IPS-15b (cell line): ENCODE data around the gene EIF4G2.

Experiments
- H3K27me3 ChIP-seq: one replicate; pipeline ENCODE4 v1.6.1; 2013; ENCODE audit warnings: low read length; ENCODE audit not compliant: control insufficient read depth, insufficient read depth
- H3K36me3 ChIP-seq: one replicate; pipeline ENCODE4 v1.6.1; 2013; ENCODE audit warnings: low read length; ENCODE audit not compliant: control insufficient read depth, insufficient read depth
- H3K4me1 ChIP-seq: one replicate; pipeline ENCODE4 v1.6.1; 2013; ENCODE audit warnings: mild to moderate bottlenecking, low read length; ENCODE audit not compliant: control insufficient read depth, insufficient read depth
- H3K4me3 ChIP-seq: one replicate; pipeline ENCODE4 v1.5.1; 2013; ENCODE audit warnings: low read depth, low read length
- H3K9ac ChIP-seq: one replicate; pipeline ENCODE4 v1.6.1; 2013; ENCODE audit warnings: low read depth, mild to moderate bottlenecking, low read length
- H3K9me3 ChIP-seq: one replicate; pipeline ENCODE4 v1.6.1; 2013; ENCODE audit warnings: mild to moderate bottlenecking, low read length; ENCODE audit not compliant: control insufficient read depth, insufficient read depth

EIF4G2 gene

DNA sequence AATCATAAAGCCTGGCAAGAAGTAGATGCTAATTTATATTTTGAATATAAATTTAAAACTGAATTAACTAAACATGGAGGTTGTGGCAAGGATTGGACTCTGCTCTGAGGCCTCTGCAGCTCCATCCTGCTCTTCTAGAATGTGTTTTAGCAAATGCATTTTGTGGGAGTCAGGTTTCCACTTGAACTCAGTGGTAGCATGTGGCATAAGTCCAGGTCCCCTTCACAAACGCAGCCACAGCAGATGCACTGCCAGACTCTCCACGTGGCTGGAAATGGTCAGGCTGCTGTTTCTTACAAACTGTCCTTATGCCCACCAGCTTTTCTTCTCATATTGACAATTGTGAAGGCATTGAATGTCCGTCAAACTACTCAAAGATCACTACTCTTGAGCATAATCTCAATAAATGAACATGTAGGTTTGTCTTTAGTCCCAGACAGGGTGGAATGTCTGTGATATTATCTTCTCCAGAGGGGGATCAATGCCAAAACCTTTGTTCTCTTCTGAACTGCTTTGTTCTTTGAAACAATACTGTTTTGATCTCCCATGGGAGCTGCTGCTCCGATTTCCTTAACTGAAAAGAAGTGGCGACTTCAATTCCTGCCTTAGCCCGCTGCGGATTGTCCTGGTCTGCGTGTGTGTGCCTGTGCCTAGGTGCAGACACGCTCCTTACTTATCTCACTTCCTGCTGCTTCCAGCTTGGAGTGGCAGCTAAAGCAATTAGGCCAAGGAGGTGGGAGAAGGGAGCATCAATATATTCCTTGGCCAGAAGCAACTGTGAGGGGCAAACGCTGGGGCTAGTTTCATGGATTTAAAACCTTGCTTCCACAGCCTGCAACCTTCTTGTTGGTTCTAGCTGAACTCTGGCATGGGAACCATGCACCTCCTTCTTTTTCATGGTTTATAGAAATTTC, 24.2 kb downstream of the EIF4G2 start:
- no peaks in the 10 kb centered on the region for H3K27me3 ChIP-seq
- H3K36me3 ChIP-seq = no peaks in the 10 kb centered on the region
- no peak overlapping the region for H3K9ac ChIP-seq
- no peaks in the 10 kb centered on the region for H3K4me1 ChIP-seq
- H3K4me3 ChIP-seq = no peak overlapping the region
- H3K9me3 ChIP-seq = no peaks in the 10 kb centered on the region

DNA sequence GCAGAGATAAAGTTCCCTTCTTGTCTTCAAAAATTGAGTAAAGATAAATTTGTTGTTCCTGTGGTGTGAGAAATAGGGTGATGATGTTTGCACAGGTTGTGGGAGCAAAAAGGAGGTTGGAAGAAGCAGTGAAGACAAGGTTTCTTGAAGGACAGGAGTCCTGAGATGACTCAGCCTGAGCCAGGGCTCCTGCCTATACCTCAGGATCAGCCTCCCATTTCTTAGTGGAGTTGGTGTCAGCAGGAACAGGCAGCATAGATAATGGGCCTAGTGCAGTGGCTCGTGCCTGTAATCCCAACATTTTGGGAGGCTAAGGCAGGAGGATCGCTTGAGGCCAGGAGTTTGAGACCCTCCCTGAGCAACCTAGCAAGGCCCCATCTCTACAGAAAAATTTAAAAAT, 28.7 kb downstream of the EIF4G2 start:
- H3K9me3 ChIP-seq = no peaks in the 10 kb centered on the region
- peaks cover 7% of the 10 kb centered on the region for H3K36me3 ChIP-seq
- H3K9ac ChIP-seq = no peak overlapping the region
- no peak overlapping the region for H3K4me3 ChIP-seq
- no peaks in the 10 kb centered on the region for H3K27me3 ChIP-seq
- no peaks in the 10 kb centered on the region for H3K4me1 ChIP-seq

DNA sequence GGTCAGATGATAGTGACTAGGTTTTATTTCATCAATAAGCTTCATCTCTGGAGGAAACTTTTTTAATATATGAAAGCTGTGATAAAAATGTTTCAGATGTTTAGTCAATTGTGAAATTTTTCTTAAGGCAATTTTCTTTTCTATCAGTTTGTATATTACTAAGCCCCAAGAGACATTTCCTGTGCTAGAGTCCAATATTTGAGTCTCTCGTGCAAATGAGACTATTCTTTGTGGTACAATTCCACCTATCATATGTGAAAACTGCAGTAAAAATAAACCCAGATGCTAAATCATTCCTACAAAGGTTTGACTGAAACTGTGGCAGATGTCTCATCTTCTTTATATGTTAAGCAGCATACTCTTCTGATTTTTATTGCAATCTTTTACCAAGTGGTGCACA, 29.6 kb downstream of the EIF4G2 start:
- no peak overlapping the region for H3K4me3 ChIP-seq
- H3K4me1 ChIP-seq = no peaks in the 10 kb centered on the region
- H3K9me3 ChIP-seq = no peaks in the 10 kb centered on the region
- H3K36me3 ChIP-seq = peaks cover 10% of the 10 kb centered on the region
- H3K9ac ChIP-seq = no peak overlapping the region
- no peaks in the 10 kb centered on the region for H3K27me3 ChIP-seq

DNA sequence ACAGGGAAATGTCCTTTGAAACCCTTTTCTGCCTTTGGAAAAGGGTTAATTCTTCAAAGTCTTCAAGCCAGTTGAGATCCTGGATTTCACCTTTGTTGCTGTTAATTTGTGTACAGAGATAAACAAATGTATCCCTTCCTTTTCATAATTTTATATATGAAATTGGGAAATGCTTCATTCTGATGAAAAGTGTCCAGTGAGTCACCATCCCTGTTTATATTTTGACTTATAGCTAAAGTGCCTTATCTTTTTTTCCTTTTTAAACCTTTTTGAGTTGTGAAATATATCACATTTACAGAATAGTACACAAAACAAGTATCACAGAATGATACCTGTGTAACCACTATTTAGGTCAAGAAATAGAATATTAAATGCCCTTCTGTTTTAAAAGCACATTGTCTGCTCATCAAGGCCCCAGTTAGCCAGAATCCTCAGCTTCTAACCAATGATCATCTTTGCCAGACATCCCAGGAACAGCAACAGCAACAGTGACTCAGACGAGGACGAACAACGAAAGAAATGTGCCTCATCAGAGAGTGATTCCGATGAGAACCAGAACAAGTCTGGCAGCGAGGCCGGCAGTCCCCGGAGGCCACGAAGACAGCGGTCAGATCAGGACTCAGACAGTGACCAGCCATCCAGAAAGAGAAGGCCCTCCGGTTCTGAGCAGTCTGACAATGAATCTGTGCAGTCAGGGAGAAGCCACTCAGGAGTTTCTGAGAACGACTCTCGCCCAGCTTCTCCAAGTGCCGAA, 30.3 kb downstream of the EIF4G2 start:
- no peaks in the 10 kb centered on the region for H3K4me1 ChIP-seq
- peaks cover 15% of the 10 kb centered on the region for H3K36me3 ChIP-seq
- no peaks in the 10 kb centered on the region for H3K27me3 ChIP-seq
- no peak overlapping the region for H3K9ac ChIP-seq
- no peaks in the 10 kb centered on the region for H3K9me3 ChIP-seq
- H3K4me3 ChIP-seq = no peak overlapping the region

DNA sequence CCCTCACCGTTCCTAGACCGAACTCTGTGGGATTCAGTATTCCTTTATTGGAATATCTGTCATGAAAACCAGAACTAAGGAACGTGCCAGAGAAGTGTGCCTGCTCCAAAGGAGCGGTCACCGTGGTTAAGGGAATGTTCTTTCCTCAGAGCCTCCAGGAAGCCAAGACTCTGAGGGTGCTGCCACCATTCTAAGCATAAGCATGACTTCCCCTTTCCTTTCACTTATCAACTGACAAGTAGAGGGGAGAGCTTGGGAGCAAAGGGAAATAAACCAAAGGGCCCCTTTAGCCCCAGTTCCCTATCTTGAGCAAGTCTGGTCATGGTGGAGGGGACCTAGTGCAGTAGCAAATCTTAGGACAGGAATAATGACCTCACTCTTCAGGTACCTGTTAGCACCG, 30.9 kb downstream of the EIF4G2 start:
- H3K27me3 ChIP-seq = no peaks in the 10 kb centered on the region
- peaks cover 15% of the 10 kb centered on the region for H3K36me3 ChIP-seq
- H3K4me3 ChIP-seq = no peak overlapping the region
- no peaks in the 10 kb centered on the region for H3K4me1 ChIP-seq
- no peak overlapping the region for H3K9ac ChIP-seq
- no peaks in the 10 kb centered on the region for H3K9me3 ChIP-seq

DNA sequence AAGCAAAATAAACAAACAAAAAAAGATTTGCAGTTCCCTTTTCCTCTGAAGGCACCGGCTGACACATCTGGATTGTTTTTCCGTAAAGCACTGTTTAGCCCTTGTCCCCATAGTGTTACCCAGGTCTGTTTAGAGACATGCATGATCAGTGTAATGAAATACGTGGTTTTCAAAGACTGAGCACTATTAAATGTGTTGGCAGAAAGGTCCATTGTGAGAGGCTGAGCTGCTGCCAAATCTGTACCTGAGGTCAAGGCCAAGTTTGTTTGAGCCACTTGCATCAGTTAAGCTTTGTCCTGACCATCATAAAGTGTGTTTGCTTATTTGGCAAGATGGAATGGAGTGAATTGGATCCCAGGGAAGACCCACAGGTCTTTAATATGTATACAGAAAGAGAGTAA, 31.3 kb downstream of the EIF4G2 start:
- Histone ChIP-seq H3K36me3 (peaks cover 15% of the 10 kb centered on the region), H3K27me3 (no peaks in the 10 kb centered on the region), H3K9ac (no peak overlapping the region), H3K4me3 (no peak overlapping the region), H3K9me3 (no peaks in the 10 kb centered on the region), H3K4me1 (no peaks in the 10 kb centered on the region)

DNA sequence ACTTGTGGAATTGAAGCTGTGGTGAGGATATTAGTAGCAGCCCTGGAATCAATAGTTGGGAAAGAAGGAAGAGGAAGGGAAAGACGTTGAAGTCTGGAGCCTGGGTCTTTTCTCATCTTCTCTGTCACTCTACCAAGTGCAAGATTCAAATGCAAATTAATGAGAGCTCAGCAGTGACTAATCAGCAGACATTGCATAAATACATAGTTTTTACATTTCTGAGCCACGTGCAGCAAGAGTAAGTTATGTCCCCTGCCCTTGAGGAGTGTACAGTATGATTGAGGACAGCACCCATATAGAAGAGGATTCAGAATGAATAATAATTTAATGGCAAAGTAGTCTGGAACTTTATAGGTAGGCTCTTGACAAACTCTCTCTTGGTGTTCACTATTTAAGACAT, 33.9 kb downstream of the EIF4G2 start:
- Histone ChIP-seq H3K9ac (no peak overlapping the region), H3K4me3 (no peak overlapping the region), H3K27me3 (no peaks in the 10 kb centered on the region), H3K4me1 (no peaks in the 10 kb centered on the region), H3K36me3 (peaks cover 15% of the 10 kb centered on the region), H3K9me3 (no peaks in the 10 kb centered on the region)

DNA sequence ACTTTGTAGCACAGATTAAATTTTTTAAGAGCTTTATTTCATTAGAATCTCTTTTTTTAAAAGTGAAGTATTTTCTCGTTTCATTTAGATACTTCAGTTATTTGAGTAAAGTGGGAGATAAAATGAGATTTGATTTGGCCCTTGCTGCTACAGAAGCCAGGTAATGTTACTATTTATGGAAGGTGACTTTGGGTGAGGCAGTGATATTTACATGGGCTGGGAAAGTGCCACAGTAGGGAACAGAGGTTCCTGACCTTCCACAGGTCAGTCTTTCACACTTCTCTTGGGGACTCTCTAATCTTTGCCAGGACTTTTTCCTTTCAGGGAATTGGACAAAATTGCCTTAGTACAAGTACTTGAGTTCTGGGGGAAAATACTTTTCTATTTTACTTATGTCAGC, 37.3 kb downstream of the EIF4G2 start:
- no peak overlapping the region for H3K9ac ChIP-seq
- H3K9me3 ChIP-seq = no peaks in the 10 kb centered on the region
- H3K4me3 ChIP-seq = no peak overlapping the region
- H3K27me3 ChIP-seq = no peaks in the 10 kb centered on the region
- no peaks in the 10 kb centered on the region for H3K4me1 ChIP-seq
- H3K36me3 ChIP-seq = peaks cover 9% of the 10 kb centered on the region

DNA sequence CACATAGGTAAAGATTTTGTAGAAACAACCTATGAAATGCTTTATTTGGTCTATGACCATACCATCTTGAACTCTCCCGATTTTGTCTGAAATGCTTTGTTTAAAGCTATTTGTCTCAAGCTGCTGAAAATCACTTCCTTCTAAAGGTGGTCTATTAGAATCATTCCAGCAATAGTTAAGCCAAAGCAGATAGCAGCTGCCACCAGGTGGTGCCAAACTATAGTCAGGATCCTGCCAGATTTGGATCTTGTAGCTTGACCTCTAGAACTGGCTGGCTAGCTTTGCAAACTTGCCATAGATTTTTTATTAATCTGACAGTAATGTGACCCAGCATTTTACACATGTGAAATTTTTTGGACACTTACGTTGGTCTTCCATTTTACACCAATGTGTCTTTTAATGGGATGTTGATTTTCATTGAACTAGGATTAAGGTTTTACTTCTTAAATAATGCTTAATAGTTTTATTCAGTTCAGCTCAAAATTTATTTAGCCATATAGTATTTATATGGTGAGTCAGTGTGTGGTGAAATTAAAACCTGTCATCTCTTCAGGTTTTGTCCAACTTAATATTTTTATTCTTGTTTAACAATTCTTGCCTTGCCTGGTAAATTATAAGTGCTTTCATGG, 38.0 kb downstream of the EIF4G2 start:
- Histone ChIP-seq H3K27me3 (no peaks in the 10 kb centered on the region), H3K9ac (no peak overlapping the region), H3K9me3 (no peaks in the 10 kb centered on the region), H3K4me3 (no peak overlapping the region), H3K36me3 (peaks cover 9% of the 10 kb centered on the region), H3K4me1 (peaks cover 2% of the 10 kb centered on the region)

DNA sequence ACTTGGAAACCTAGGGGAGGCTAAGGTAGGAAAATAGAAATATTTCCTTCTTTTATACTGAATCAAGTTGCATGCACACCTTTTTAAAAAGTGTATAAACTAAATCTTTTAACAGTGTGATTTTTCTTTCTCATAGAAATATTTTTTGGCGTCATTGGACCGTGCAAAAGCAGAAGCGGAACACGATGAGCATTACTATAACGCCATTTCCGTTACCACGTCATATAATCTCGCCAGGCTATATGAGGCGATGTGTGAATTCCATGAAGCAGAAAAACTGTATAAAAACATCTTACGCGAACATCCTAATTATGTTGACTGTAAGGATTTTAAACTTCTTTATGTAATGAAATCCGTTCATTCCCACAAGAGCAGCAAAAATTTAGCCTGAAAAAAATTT, 44.3 kb downstream of the EIF4G2 start:
- Histone ChIP-seq H3K27me3 (no peaks in the 10 kb centered on the region), H3K9ac (no peak overlapping the region), H3K4me1 (peaks cover 2% of the 10 kb centered on the region), H3K36me3 (peaks cover 2% of the 10 kb centered on the region), H3K4me3 (no peak overlapping the region), H3K9me3 (no peaks in the 10 kb centered on the region)

DNA sequence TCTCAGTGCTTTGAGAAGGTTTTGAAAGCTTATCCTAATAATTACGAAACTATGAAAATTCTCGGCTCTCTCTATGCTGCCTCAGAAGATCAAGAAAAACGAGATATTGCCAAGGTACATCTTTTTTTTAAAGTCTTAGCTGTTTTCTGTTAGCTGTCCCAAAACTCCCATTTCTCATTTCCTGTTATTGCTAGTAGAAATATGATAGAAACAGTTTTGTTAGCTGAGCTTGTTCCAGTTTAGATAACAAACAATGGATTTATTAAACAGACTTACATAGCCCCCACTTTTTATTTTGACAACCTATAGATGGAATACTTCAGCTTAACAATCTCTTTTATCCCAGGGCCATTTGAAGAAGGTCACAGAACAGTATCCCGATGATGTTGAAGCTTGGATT, 45.0 kb downstream of the EIF4G2 start:
- Histone ChIP-seq H3K27me3 (no peaks in the 10 kb centered on the region), H3K9me3 (no peaks in the 10 kb centered on the region), H3K4me3 (no peak overlapping the region), H3K36me3 (peaks cover 5% of the 10 kb centered on the region), H3K9ac (no peak overlapping the region), H3K4me1 (peaks cover 2% of the 10 kb centered on the region)
